Right lobe of liver (tissue), 6 donors: ENCODE results near the gene DNAL4. TPM values are rescaled to one million over a fixed set of nuclear protein-coding genes. Genes with fewer than 3 reads are reported as not detected.

Experiments
- ATAC-seq, 4 donors: fragments of 200-7000 bp; cut with Tn5 transposase; one replicate each; pipeline ENCODE4 v1.9.1; 2020; ENCODE audit warnings: mild to moderate bottlenecking in 4 of 4, moderate library complexity in 4 of 4
- DNase-seq, 3 donors: peaks; one replicate each; pipeline ENCODE4 v3.0.0-alpha.2; 2020
- H3K27ac ChIP-seq, 3 donors: fragments of 200-600 bp; one replicate each; pipeline ENCODE4 v1.8.0; 2022
- H3K27me3 ChIP-seq, 2 donors: fragments of 200-600 bp; one replicate each; pipeline ENCODE4 v1.8.0; 2022
- H3K36me3 ChIP-seq, 4 donors: fragments of 200-600 bp; sonication (generic) in 1 of 4; one replicate each; pipeline versions ENCODE4 v1.5.1 to v1.8.0; 2017 to 2022; ENCODE audit warnings: control low read depth in 1 of 4
- H3K4me1 ChIP-seq, 4 donors: fragments of 200-600 bp; sonication (generic) in 1 of 4; one replicate each; pipeline versions ENCODE4 v1.5.1 to v1.8.0; 2017 to 2022; ENCODE audit warnings: control low read depth in 1 of 4
- H3K4me3 ChIP-seq, 3 donors: fragments of 200-600 bp; one replicate each; pipeline ENCODE4 v1.8.0; 2022
- H3K9me3 ChIP-seq, 4 donors: fragments of 200-600 bp; sonication (generic) in 1 of 4; one replicate each; pipeline versions ENCODE4 v1.5.1 to v1.8.0; 2017 to 2022; ENCODE audit warnings: control low read depth in 1 of 4
- CTCF ChIP-seq, 4 donors: fragments of 200-600 bp in 3 of 4; fragments of 450-650 bp in 1 of 4; IDR thresholded peaks; one replicate each; pipeline versions ENCODE4 v1.5.1 to v1.8.0; 2016 to 2022; ENCODE audit warnings: antibody characterized with exemption in 4 of 4, mild to moderate bottlenecking in 2 of 4
- POLR2A ChIP-seq: fragments of 450-650 bp; IDR thresholded peaks from one replicate; pipeline ENCODE4 v1.6.1; 2017; ENCODE audit warnings: antibody characterized with exemption, mild to moderate bottlenecking
- WGBS: methylation state at CpG from one replicate; pipeline ENCODE4 v1.1.6; 2018; ENCODE audit warnings: low coverage, low lambda C conversion rate; ENCODE audit not compliant: insufficient coverage; ENCODE audit errors: missing lambda C conversion rate; 5-methylcytosine and 5-hydroxymethylcytosine counted together
- intact Hi-C, 2 donors: fragments of 100-400 bp; cut with DNase I; formaldehyde crosslinking; loops; one replicate each; pipeline versions ENCODE4 v1.11.2 to v1.14.1; 2022
- total RNA-seq, 6 experiments: library from RNA; depleted of rRNA in 2 of 6; stranded (reverse); fragments of >200 nt in 2 of 6; fragmentation: NEBNext Ultra II Directional in 3 of 6; extraction: Animal tissue kit (Norgen Biotek cat#: 25700) in 3 of 6; gene quantifications; one replicate each; pipeline versions ENCODE4 v1.1.0 to v1.2.4, GENCODE V29; 2016 to 2023
- donor health status: DM: no; HTN: yes; CAD: no.
- donor health status: DM: no; HTN: no; CAD: no.
- donor health status: DM: no; HTN: no; CAD: no.
- donor health status: DM: no; HTN: yes; CAD: no.
- donor health status: DM: no; HTN: yes; CAD: no.

DNAL4 gene
- total RNA-seq, 6 experiments from 2014 or later, result 2.0 to 6.2 (median 5.1) TPM

GRCh38 chr22:38735465-38736256 lies 58.3 kb downstream of the DNAL4 start:
- Histone ChIP-seq H3K27me3 (no peaks in the 10 kb centered on the region), H3K36me3 (peaks cover 3 to 57% (median 41%) of the 10 kb centered on the region in 4 donors), H3K4me3 (no peak overlapping the region), H3K4me1 (peaks cover 0 to 56% (median 26%) of the 10 kb centered on the region in 4 donors), H3K9me3 (no peaks in the 10 kb centered on the region), H3K27ac (peak overlapping the region in 2 of 3 donors; percentile 83 to 96)
- intact Hi-C loops, result no loop called here
- ATAC-seq (peak in 2 of 4 donors; percentile 1 to 9), DNase-seq (peak; percentile 47 to 67 (median 55))
- WGBS, result 65% methylated on average over 12 of the region's 15 CpGs
- TF ChIP-seq POLR2A (no peak), CTCF (IDR thresholded peaks at IDR 0.05) (no peak)

GRCh38 chr22:38735126-38735464 lies 58.8 kb downstream of the DNAL4 start:
- intact Hi-C loops, result no loop called here
- TF ChIP-seq POLR2A (no peak), CTCF (IDR thresholded peaks at IDR 0.05) (no peak)
- ATAC-seq, result no peak
- DNase-seq, result peak in 2 of 3 donors; percentile 17 to 48
- H3K9me3 ChIP-seq, result no peaks in the 10 kb centered on the region
- peak overlapping the region in 2 of 3 donors; percentile 83 to 96 for H3K27ac ChIP-seq
- H3K4me3 ChIP-seq, result no peak overlapping the region
- H3K36me3 ChIP-seq, result peaks cover 3 to 54% (median 37%) of the 10 kb centered on the region in 4 donors
- H3K4me1 ChIP-seq, result peaks cover 0 to 56% (median 26%) of the 10 kb centered on the region in 4 donors
- 92% methylated on average over 7 of the region's 7 CpGs for WGBS
- H3K27me3 ChIP-seq, result no peaks in the 10 kb centered on the region

GRCh38 chr22:38734421-38735100 lies 59.4 kb downstream of the DNAL4 start:
- 80% methylated on average over 5 of the region's 13 CpGs for WGBS
- DNase-seq (peak in 1 of 3 donors; percentile 52), ATAC-seq (peak in 1 of 4 donors; percentile 1)
- peaks cover 0 to 56% (median 26%) of the 10 kb centered on the region in 4 donors for H3K4me1 ChIP-seq
- H3K27me3 ChIP-seq, result no peaks in the 10 kb centered on the region
- intact Hi-C loops, result no loop called here
- H3K9me3 ChIP-seq, result no peaks in the 10 kb centered on the region
- TF ChIP-seq POLR2A (no peak), CTCF (IDR thresholded peaks at IDR 0.05) (no peak)
- H3K27ac ChIP-seq, result peak overlapping the region; percentile 69 to 96 (median 83)
- H3K36me3 ChIP-seq, result peaks cover 3 to 54% (median 32%) of the 10 kb centered on the region in 4 donors
- H3K4me3 ChIP-seq, result no peak overlapping the region

GRCh38 chr22:38733724-38734381 lies 60.1 kb downstream of the DNAL4 start:
- 11% methylated on average over 3 of the region's 8 CpGs for WGBS
- Histone ChIP-seq H3K4me1 (peaks cover 0 to 56% (median 26%) of the 10 kb centered on the region in 4 donors), H3K4me3 (no peak overlapping the region), H3K27ac (peak overlapping the region; percentile 69 to 96 (median 83)), H3K9me3 (no peaks in the 10 kb centered on the region), H3K27me3 (no peaks in the 10 kb centered on the region), H3K36me3 (peaks cover 3 to 54% (median 28%) of the 10 kb centered on the region in 4 donors)
- peak; percentile 80 to 89 (median 86) for DNase-seq
- TF ChIP-seq CTCF (IDR thresholded peaks at IDR 0.05) (no peak), POLR2A (peak; percentile 39)
- intact Hi-C loops, result no loop called here
- peak; percentile 61 to 68 (median 65) for ATAC-seq
